GM12873 (cell line): ENCODE results near the gene FLT4.
A peak's percentile ranks its signal among the peaks of the same experiment; 100 is the strongest.

ENCODE experiments used
- CTCF ChIP-seq: IDR thresholded peaks from 2 replicates; pipeline ENCODE4 v1.5.1; 2012; ENCODE audit warnings: low read depth, mild to moderate bottlenecking, moderate library complexity, low read length, control low read depth; ENCODE audit not compliant: insufficient read depth; ENCODE audit errors: missing control alignments

FLT4 gene

GRCh38 chr5:180673371-180674089 is 24.1 kb upstream of the FLT4 start:
- no peak for TF ChIP-seq CTCF

GRCh38 chr5:180670586-180671359 is 21.4 kb upstream of the FLT4 start:
- peak; percentile 83 for TF ChIP-seq CTCF

GRCh38 chr5:180670157-180670556 is 20.8 kb upstream of the FLT4 start:
- TF ChIP-seq CTCF, result no peak

- no peak for TF ChIP-seq CTCF
Measured at GRCh38 chr5:180669661-180670060, 20.3 kb upstream of the FLT4 start.

GRCh38 chr5:180668835-180669596 is 19.6 kb upstream of the FLT4 start:
- TF ChIP-seq CTCF, result no peak

GRCh38 chr5:180666812-180667211 is 17.4 kb upstream of the FLT4 start:
- TF ChIP-seq CTCF, result no peak
